HepG2 (cell line): ENCODE results near the gene USP10. TPM values are rescaled to one million over a fixed set of nuclear protein-coding genes. Genes with fewer than 3 reads are reported as not detected.

Experiments
- ATAC-seq: fragments of 200-7000 bp; cut with Tn5 transposase; 3 replicates; pipeline ENCODE4 v1.9.1; 2020; ENCODE audit warnings: mild to moderate bottlenecking, moderate library complexity
- BruUV-seq: library from RNA; stranded (reverse); fragments of 400-500 nt; replicated peaks from 2 replicates; lab custom pipeline; 2021; lab: Mats Ljungman, UMichigan
- CTCF ChIA-PET: fragments of 300-600 bp; formaldehyde crosslinking; extraction: SDS; loops from one replicate; lab custom pipeline; 2021; ENCODE audit warnings: low total read pairs, inconsistent platforms, low intra/inter-chr PET ratio; lab: Yijun Ruan, JAX
- POLR2A ChIA-PET: fragments of 350-600 bp; sonication (Branson Sonifier 250); formaldehyde crosslinking; loops from one replicate; lab custom pipeline; 2020; ENCODE audit warnings: antibody characterized with exemption, inconsistent platforms; lab: Yijun Ruan, JAX
- DNase-seq: peaks from one replicate; pipeline ENCODE4 v3.0.0-alpha.2; 2015; ENCODE audit warnings: low spot score
- FAIRE-seq: peaks from 3 replicates; lab custom pipeline; 2011; peaks lifted over from hg19 to GRCh38; lab: Jason Lieb, UNC
- H2AFZ ChIP-seq: one replicate; pipeline ENCODE4 v1.6.1; 2011; ENCODE audit warnings: low read length, inconsistent platforms
- H3K27ac ChIP-seq: fragments of 300-600 bp; 3 replicates; pipeline ENCODE4 v1.8.0; 2011; ENCODE audit warnings: mixed run types, mild to moderate bottlenecking, mixed read lengths, low read length, inconsistent platforms; ENCODE audit not compliant: insufficient read depth; ENCODE audit errors: extremely low read length
- H3K27me3 ChIP-seq, 2 experiments: fragments of 200-600 bp in 1 of 2; 2 replicates in 1 of 2; 3 replicates in 1 of 2; pipeline versions ENCODE4 v1.6.0 to v1.8.0; 2011; ENCODE audit warnings: low read length in 2 of 2, mild to moderate bottlenecking in 2 of 2, moderate library complexity in 2 of 2, inconsistent platforms in 1 of 2; ENCODE audit not compliant: insufficient read depth in 2 of 2, control insufficient read depth in 1 of 2
- H3K36me3 ChIP-seq, 2 experiments: fragments of 200-600 bp in 1 of 2; replicated peaks in 1 of 2; 2 replicates in 1 of 2; 3 replicates in 1 of 2; pipeline versions ENCODE4 v1.5.1 to v1.8.0; 2011; ENCODE audit warnings: low read length in 2 of 2, inconsistent platforms in 1 of 2; ENCODE audit not compliant: insufficient read depth in 2 of 2, control insufficient read depth in 1 of 2
- H3K4me1 ChIP-seq: 2 replicates; pipeline ENCODE4 v1.5.1; 2012; ENCODE audit warnings: low read length, inconsistent platforms; ENCODE audit not compliant: insufficient read depth
- H3K4me2 ChIP-seq: 2 replicates; pipeline ENCODE4 v1.6.0; 2011; ENCODE audit warnings: low read depth, low read length, inconsistent platforms
- H3K4me3 ChIP-seq, 3 experiments: fragments of 200-600 bp in 1 of 3; sonication (generic), shearing (Covaris generic) in 1 of 3; replicated peaks in 1 of 3; 2 replicates each; pipeline ENCODE4 v1.5.1; 2011 to 2016; ENCODE audit warnings: low read length in 3 of 3, inconsistent platforms in 2 of 3, low read depth in 2 of 3, mild to moderate bottlenecking in 2 of 3, control low read depth in 1 of 3, mixed read lengths in 1 of 3; ENCODE audit not compliant: insufficient read depth in 1 of 3
- H3K79me2 ChIP-seq: one replicate; pipeline ENCODE4 v1.6.1; 2011; ENCODE audit warnings: low read length, inconsistent platforms; ENCODE audit not compliant: insufficient read depth
- H3K9ac ChIP-seq: 2 replicates; pipeline ENCODE4 v1.6.0; 2011; ENCODE audit warnings: mild to moderate bottlenecking, low read depth, low read length, inconsistent platforms; ENCODE audit not compliant: insufficient read depth
- H3K9me3 ChIP-seq: 2 replicates; pipeline ENCODE4 v1.5.1; 2012; ENCODE audit warnings: mild to moderate bottlenecking, low read length
- H4K20me1 ChIP-seq: 2 replicates; pipeline ENCODE4 v1.6.0; 2011; ENCODE audit warnings: inconsistent platforms, mild to moderate bottlenecking, low read length, moderate library complexity; ENCODE audit not compliant: insufficient read depth
- CEBPB ChIP-seq: IDR thresholded peaks from 2 replicates; pipeline ENCODE4 v1.6.1; 2011; ENCODE audit warnings: low read depth, low read length, improper control_type of control experiment, borderline replicate concordance
- MED1 ChIP-seq: sonication (generic); formaldehyde crosslinking; IDR thresholded peaks from 2 replicates; pipeline ENCODE4 v1.4.0; 2020; ENCODE audit warnings: missing genetic modification reagents
- RBM22 ChIP-seq: fragments of 200-400 bp; formaldehyde crosslinking; optimal IDR thresholded peaks from 2 replicates; pipeline ENCODE3; 2017; ENCODE audit warnings: mild to moderate bottlenecking, low read length, moderate library complexity
- ZNF496 ChIP-seq: sonication (generic); formaldehyde crosslinking; IDR thresholded peaks from 2 replicates; pipeline ENCODE4 v1.8.1; 2023; ENCODE audit warnings: mild to moderate bottlenecking, moderate library complexity, missing genetic modification reagents; ENCODE audit not compliant: insufficient replicate concordance
- whole genome bisulfite sequencing: methylation state at CpG from one replicate; pipeline ENCODE4 v1.1.6; 2017; ENCODE audit warnings: low lambda C conversion rate; 5-methylcytosine and 5-hydroxymethylcytosine counted together
- in situ Hi-C: cut with HindIII; loops from 2 replicates; pipeline ENCODE4 v1.10.0; 2017; ENCODE audit warnings: low pct_unique_long_range_greater_than_20kb; ENCODE audit not compliant: extremely low pct_ligation_motif_present
- intact Hi-C: fragments of 100-400 bp; cut with micrococcal nuclease; formaldehyde crosslinking; loops from one replicate; pipeline ENCODE4 v1.10.0; 2022; ENCODE audit not compliant: unreplicated experiment
- polyA plus RNA-seq, 8 experiments: library from polyadenylated mRNA; depleted of rRNA in 3 of 8; stranded (reverse) in 7 of 8; unstranded in 1 of 8; fragments of >200 nt; fragmentation: Illumina TruSeq in 4 of 8; extraction: Trizol in 4 of 8; gene quantifications; 2 replicates each; pipeline versions ENCODE4 v1.2.1 to v1.2.3, GENCODE V29; 2011 to 2016; ENCODE audit warnings: low read depth in 4 of 8, missing spikeins in 1 of 8, mixed read lengths in 1 of 8; ENCODE audit not compliant: insufficient read depth in 1 of 8
- total RNA-seq, 5 experiments: library from RNA; depleted of rRNA; stranded (reverse); fragments of >200 nt; fragmentation: Illumina TruSeq; extraction: Trizol; gene quantifications; 2 replicates each; pipeline ENCODE4 v1.2.3, GENCODE V29; 2016; ENCODE audit warnings: low read depth in 1 of 5

The USP10 gene
- total and polyA plus RNA-seq, 2 of the 13 experiments (the other 11 are each of a cell fraction or from before 2014, with no cell fraction given) = 79.1 to 122 TPM

- H4K20me1 ChIP-seq = no peaks in the 10 kb centered on the region; the same call in none of the 2 replicates
- no peak overlapping the region for H3K4me3 ChIP-seq
- TF ChIP-seq RBM22 (peak; percentile 55), ZNF496 (no peak)
- TF ChIP-seq, all 625 proteins: peak for 1
- Histone ChIP-seq H2AFZ (no peak overlapping the region), H3K9ac (no peak overlapping the region), H3K9me3 (no peaks in the 10 kb centered on the region), H3K27ac (no peak overlapping the region), H3K4me2 (no peak overlapping the region), H3K79me2 (no peaks in the 10 kb centered on the region), H3K4me1 (no peaks in the 10 kb centered on the region), H3K36me3 (peaks cover 51 to 93% of the 10 kb centered on the region in 2 experiments), H3K27me3 (no peaks in the 10 kb centered on the region)
- 95% methylated on average over 10 of the region's 10 CpGs for WGBS
- BruUV-seq = no TSS peak
- ATAC-seq (no peak), DNase-seq (no peak), FAIRE-seq (no peak)
- CTCF ChIA-PET = no interaction called here
- intact Hi-C loops = no loop called here
- in situ Hi-C loops = no loop called here
- POLR2A ChIA-PET = no interaction called here
Observed at GRCh38 chr16:84773312-84773711, 73.5 kb downstream of the USP10 start.

GRCh38 chr16:84774810-84775209, 75.0 kb downstream of the USP10 start:
- Histone ChIP-seq H3K79me2 (no peaks in the 10 kb centered on the region), H3K27me3 (no peaks in the 10 kb centered on the region), H3K36me3 (peaks cover 50 to 90% of the 10 kb centered on the region in 2 experiments), H3K4me3 (no peak overlapping the region), H4K20me1 (no peaks in the 10 kb centered on the region; the same call in none of the 2 replicates), H2AFZ (no peak overlapping the region), H3K4me2 (no peak overlapping the region), H3K9ac (no peak overlapping the region), H3K9me3 (no peaks in the 10 kb centered on the region), H3K27ac (no peak overlapping the region), H3K4me1 (no peaks in the 10 kb centered on the region)
- ATAC-seq (no peak), DNase-seq (no peak), FAIRE-seq (no peak)
- no TSS peak for BruUV-seq
- 96% methylated on average over 4 of the region's 4 CpGs for WGBS
- ChIA-PET CTCF (no interaction called here), POLR2A (no interaction called here)
- in situ Hi-C loops (no loop called here), intact Hi-C loops (no loop called here)
- 0 out of 2 replicates have a peak, but pooled peaks have one; percentile 23 for TF ChIP-seq CEBPB
- no peak for TF ChIP-seq MED1 (CRISPR knock-in tag)
